Rectal smooth muscle tissue (tissue), 1 donor: ENCODE results near the gene TMEM214.
"Not testable (repeated sequence)": the region's sequence is repeated elsewhere in the genome, so short reads cannot be mapped to it uniquely, and the experiment has no call there.

Experiments
- H3K27ac ChIP-seq: one replicate; pipeline ENCODE4 v1.7.0; 2013; ENCODE audit warnings: low read depth, low read length, inconsistent platforms
- H3K27me3 ChIP-seq: one replicate; pipeline ENCODE4 v1.7.0; 2013; ENCODE audit warnings: low read length; ENCODE audit not compliant: control insufficient read depth, insufficient read depth
- H3K36me3 ChIP-seq: one replicate; pipeline ENCODE4 v1.7.0; 2013; ENCODE audit warnings: low read length; ENCODE audit not compliant: control insufficient read depth, insufficient read depth
- H3K4me1 ChIP-seq: one replicate; pipeline ENCODE4 v1.7.0; 2013; ENCODE audit warnings: low read length; ENCODE audit not compliant: control insufficient read depth, insufficient read depth
- H3K4me3 ChIP-seq: one replicate; pipeline ENCODE4 v1.7.0; 2013; ENCODE audit warnings: low read length
- H3K9ac ChIP-seq: one replicate; pipeline ENCODE4 v1.7.0; 2013; ENCODE audit warnings: low read length

The TMEM214 gene

GRCh38 chr2:27067385-27067784 lies 34.6 kb downstream of the TMEM214 start:
- no peak overlapping the region for H3K27ac ChIP-seq
- no peak overlapping the region for H3K4me3 ChIP-seq
- H3K9ac ChIP-seq, result no peak overlapping the region
- H3K4me1 ChIP-seq, result peaks cover 22% of the 10 kb centered on the region
- H3K27me3 ChIP-seq, result no peaks in the 10 kb centered on the region
- H3K36me3 ChIP-seq, result peaks cover 22% of the 10 kb centered on the region

DNA sequence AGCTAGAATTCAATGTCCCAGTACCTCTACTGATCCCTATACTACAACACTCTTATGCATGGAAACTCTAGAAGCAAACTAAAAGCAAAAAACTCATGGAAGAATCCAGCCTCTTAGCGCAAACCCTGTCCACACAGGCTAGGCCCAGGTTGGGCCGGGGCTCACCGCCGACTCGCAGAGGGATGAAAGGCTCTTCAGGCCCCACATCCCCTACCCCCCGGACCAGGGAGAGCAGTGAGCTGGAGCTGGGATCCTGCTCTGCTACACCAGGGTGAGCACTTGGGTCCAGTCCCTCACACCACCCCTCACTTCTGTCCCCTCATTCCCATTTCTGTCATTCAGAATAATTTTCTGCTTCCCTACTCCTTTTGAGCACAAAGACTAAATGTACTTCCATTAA lies 36.7 kb downstream of the TMEM214 start:
- Histone ChIP-seq H3K27ac (no peak overlapping the region), H3K27me3 (no peaks in the 10 kb centered on the region), H3K36me3 (peaks cover 22% of the 10 kb centered on the region), H3K4me1 (peaks cover 37% of the 10 kb centered on the region), H3K4me3 (no peak overlapping the region), H3K9ac (no peak overlapping the region)

GRCh38 chr2:27069961-27070618 lies 37.3 kb downstream of the TMEM214 start:
- H3K9ac ChIP-seq, result peak overlapping the region; percentile 91

DNA sequence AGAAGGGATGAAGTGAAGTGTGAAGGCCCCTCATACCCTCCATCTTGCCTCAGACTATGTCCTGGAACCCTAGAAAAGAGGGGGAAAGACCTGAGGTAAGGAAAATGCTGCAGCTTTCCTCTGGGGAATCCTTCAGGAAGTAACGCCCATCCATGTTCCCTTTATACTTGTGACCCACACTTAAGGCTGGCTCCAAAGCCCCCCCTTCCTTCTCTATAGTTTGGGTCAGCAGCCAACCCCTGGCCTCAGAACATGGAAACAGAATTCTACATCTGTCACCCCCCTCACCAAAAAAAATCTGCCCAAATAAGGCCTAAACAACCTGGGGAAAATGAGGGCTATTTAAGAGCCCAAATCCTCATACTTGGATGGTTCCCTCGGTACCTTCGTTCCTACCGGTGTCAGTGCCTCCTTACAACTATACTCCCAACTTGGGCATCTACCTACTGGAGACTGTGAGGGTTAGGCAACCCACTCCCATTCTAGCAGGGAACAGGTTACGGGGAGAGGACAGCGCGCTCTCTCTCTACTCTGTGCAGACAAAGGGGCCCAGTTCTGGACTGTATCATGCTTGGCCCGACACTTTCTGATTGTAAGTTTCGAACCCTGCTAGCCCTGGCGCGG lies 38.0 kb downstream of the TMEM214 start:
- Histone ChIP-seq H3K36me3 (peaks cover 19% of the 10 kb centered on the region), H3K27me3 (no peaks in the 10 kb centered on the region), H3K9ac (peak overlapping the region; percentile 91), H3K4me1 (peaks cover 48% of the 10 kb centered on the region), H3K4me3 (peak overlapping the region; percentile 89), H3K27ac (peak overlapping the region; percentile 95)

More at GRCh38 chr2:27069961-27070618, 37.3 kb downstream of the TMEM214 start:
- Histone ChIP-seq H3K4me3 (peak overlapping the region; percentile 89), H3K27ac (peak overlapping the region; percentile 95), H3K36me3 (peaks cover 22% of the 10 kb centered on the region), H3K27me3 (no peaks in the 10 kb centered on the region), H3K4me1 (peaks cover 43% of the 10 kb centered on the region)

- Histone ChIP-seq H3K27ac (peak within 1 kb of the TSS; percentile 99), H3K4me1 (peaks cover 51% of the 10 kb centered on the region), H3K9ac (peak within 1 kb of the TSS; percentile 91), H3K27me3 (no peaks in the 10 kb centered on the region), H3K4me3 (peak within 1 kb of the TSS; percentile 89), H3K36me3 (peaks cover 15% of the 10 kb centered on the region)
Observed at GRCh38 chr2:27071277-27071989, 38.7 kb downstream of the TMEM214 start, which contains the start of gene OST4. Gene OST4, minus strand, starts transcription at chr2:27071654.

DNA sequence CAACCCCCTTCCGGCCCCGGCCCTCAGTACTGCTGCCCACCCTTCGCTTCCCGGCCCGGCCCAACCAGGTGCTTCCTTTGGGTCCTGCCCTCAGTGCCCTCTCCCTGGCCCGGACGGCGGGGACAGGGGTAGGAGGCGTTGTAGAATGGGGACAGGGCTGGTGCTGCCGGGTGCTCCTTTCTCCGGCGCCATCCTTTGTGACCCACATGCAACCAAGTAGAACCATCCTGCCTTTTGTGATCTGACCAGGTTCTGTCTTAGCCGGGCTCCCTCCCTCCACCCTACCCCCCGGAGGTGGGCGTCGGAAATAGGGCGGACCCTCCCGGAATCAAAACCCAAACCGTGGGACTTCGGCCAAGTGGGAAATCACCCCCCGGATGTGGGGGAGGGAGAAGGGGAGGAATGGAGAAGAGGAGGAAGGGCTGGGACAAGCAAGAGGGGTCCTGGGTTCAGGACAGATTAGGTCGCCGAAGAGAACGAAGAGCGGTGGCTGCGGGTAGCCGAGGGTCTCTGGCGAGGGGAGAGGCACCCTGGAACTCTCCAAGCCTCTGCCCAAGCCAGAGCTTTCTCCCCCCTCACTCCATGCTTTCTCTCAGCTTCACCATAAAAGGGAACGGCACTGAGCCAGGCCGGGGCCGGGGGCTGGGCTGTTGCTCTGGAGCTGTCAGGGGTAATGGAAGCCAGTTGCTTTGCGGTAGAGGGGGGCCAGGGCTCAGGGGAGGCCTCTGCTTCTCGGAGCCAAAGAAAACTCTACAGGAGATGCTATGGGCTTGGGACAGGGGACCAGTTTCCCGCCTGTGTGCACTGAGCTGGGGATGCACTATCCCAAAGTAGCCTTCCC lies 39.4 kb downstream of the TMEM214 start:
- Histone ChIP-seq H3K4me1 (peaks cover 55% of the 10 kb centered on the region), H3K9ac (peak overlapping the region; percentile 81), H3K4me3 (peak overlapping the region; percentile 70), H3K27me3 (no peaks in the 10 kb centered on the region), H3K36me3 (peaks cover 14% of the 10 kb centered on the region), H3K27ac (peak overlapping the region; percentile 99)

DNA sequence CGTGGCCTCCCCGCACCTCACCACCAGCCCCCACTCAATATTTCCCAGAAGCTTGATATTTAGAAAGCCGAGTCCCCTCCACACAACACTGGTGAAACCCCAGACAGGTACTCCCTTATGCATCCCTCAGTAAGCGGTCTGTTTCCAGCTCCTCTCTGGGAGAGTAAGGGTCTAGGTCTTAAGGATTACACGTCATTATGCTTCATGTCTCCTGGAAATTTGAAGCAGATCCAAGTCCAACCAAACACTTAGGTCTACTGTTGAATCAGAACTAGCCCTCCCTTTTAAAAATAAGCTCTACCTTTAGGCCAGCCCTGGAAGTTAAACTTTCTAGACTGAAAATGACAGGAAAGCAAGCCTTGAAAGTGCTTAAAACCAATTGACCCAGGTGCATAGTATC lies 40.2 kb downstream of the TMEM214 start:
- peaks cover 60% of the 10 kb centered on the region for H3K4me1 ChIP-seq
- H3K27ac ChIP-seq, result peak overlapping the region; percentile 99
- H3K9ac ChIP-seq, result no peak overlapping the region
- no peaks in the 10 kb centered on the region for H3K27me3 ChIP-seq
- peaks cover 14% of the 10 kb centered on the region for H3K36me3 ChIP-seq
- H3K4me3 ChIP-seq, result peak overlapping the region; percentile 70

GRCh38 chr2:27073782-27074181 lies 41.0 kb downstream of the TMEM214 start:
- H3K36me3 ChIP-seq, result peaks cover 7% of the 10 kb centered on the region
- H3K27ac ChIP-seq, result peak overlapping the region; percentile 99
- H3K4me1 ChIP-seq, result peaks cover 58% of the 10 kb centered on the region
- no peaks in the 10 kb centered on the region for H3K27me3 ChIP-seq
- no peak overlapping the region for H3K4me3 ChIP-seq
- H3K9ac ChIP-seq, result no peak overlapping the region

DNA sequence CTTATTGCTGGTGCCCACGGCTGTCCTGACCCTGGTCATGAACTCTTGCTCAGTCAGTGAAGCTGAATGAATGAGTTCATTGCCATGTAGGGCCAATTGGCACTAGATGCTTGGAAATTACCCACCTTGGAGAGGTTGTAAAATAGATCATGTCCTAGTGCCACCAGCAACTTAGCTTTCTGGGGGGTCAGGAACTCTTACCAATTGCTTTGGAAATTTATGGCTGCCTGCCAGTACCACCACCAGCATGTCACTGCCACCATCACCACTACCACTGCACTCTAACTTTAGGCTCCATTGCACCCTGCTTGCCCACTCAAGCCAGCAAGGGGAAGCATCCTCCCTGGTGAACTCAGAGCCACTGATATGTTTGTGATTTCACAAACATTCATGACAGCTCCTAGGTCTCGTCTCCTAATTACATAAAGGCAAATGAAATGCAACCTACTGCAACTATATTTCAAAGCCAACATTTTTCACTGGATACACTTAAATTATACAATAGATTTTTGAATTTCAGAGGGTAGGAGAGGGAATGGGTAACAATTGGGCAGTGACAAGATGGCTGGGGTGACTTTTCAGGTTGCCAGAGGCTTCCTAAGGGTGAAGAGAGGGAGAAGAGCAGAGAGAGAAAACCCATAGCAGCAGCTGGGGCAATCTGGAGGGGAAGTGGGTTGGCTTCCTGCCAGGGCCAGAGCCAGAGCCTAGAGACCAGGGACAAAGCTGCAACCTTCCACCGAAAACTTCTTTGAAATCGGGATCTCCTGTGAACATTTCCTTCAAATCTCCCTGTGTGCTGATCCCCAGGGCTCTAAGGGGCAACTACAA lies 42.2 kb downstream of the TMEM214 start:
- Histone ChIP-seq H3K27ac (peak overlapping the region; percentile 99), H3K36me3 (no peaks in the 10 kb centered on the region), H3K9ac (no peak overlapping the region), H3K27me3 (no peaks in the 10 kb centered on the region), H3K4me1 (peaks cover 51% of the 10 kb centered on the region), H3K4me3 (no peak overlapping the region)

- H3K9ac ChIP-seq, H3K36me3 ChIP-seq, H3K27me3 ChIP-seq, H3K4me3 ChIP-seq: not testable (repeated sequence)
- peak overlapping the region; percentile 99 for H3K27ac ChIP-seq
- H3K4me1 ChIP-seq, result peaks cover 48% of the 10 kb centered on the region
Observed at GRCh38 chr2:27075566-27075871, 42.8 kb downstream of the TMEM214 start.

- Histone ChIP-seq H3K4me1 (peaks cover 47% of the 10 kb centered on the region), H3K36me3 (peaks cover 2% of the 10 kb centered on the region), H3K4me3 (no peak overlapping the region), H3K9ac (no peak overlapping the region), H3K27me3 (no peaks in the 10 kb centered on the region), H3K27ac (peak overlapping the region; percentile 99)
Observed at GRCh38 chr2:27076323-27076722, 43.6 kb downstream of the TMEM214 start.
